ENCODE measurements around the gene ZMYND8. TPM values are rescaled to one million over a fixed set of nuclear protein-coding genes. Genes with fewer than 3 reads are reported as not detected.
A peak's percentile ranks its signal among the peaks of the same experiment; 100 is the strongest.
"Not testable (repeated sequence)": the region's sequence is repeated elsewhere in the genome, so short reads cannot be mapped to it uniquely, and the experiment has no call there.

Gene ZMYND8
- total RNA-seq, 2 donors from 2014 or later: 42.8 to 48.4 TPM

GRCh38 chr20:47263465-47264084, 92.9 kb downstream of the ZMYND8 start:
- ATAC-seq (no peak), DNase-seq (no peak)
- intact Hi-C loops (cut with DNase I, micrococcal nuclease): no loop called here

GRCh38 chr20:47263080-47263464, 93.4 kb downstream of the ZMYND8 start:
- no peak for DNase-seq
- no peak for ATAC-seq
- intact Hi-C loops (cut with DNase I, micrococcal nuclease): no loop called here

GRCh38 chr20:47262365-47263013, 94.0 kb downstream of the ZMYND8 start:
- intact Hi-C loops (cut with DNase I, micrococcal nuclease): no loop called here
- DNase-seq (no peak), ATAC-seq (no peak)

GRCh38 chr20:47262008-47262364, 94.5 kb downstream of the ZMYND8 start:
- DNase-seq (no peak), ATAC-seq (no peak)
- intact Hi-C loops (cut with DNase I, micrococcal nuclease): no loop called here

GRCh38 chr20:47261161-47261774, 95.2 kb downstream of the ZMYND8 start:
- intact Hi-C loops (cut with DNase I, micrococcal nuclease): not testable (repeated sequence)

GRCh38 chr20:47260540-47261126, 95.9 kb downstream of the ZMYND8 start:
- ATAC-seq; DNase-seq; intact Hi-C loops (cut with DNase I, micrococcal nuclease): not testable (repeated sequence)

More at GRCh38 chr20:47261161-47261774, 95.2 kb downstream of the ZMYND8 start:
- not testable (repeated sequence) for DNase-seq, ATAC-seq

- intact Hi-C loops (cut with DNase I, micrococcal nuclease): no loop called here
- ATAC-seq: no peak
- DNase-seq: no peak
These were observed 97.5 kb downstream of the ZMYND8 start for GRCh38 chr20:47258745-47259695.

- intact Hi-C loops (cut with DNase I, micrococcal nuclease): no loop called here
- no peak for ATAC-seq
- no peak for DNase-seq
These were observed 98.7 kb downstream of the ZMYND8 start for GRCh38 chr20:47257771-47258170.

- no peak for ATAC-seq
These were observed 99.2 kb downstream of the ZMYND8 start for GRCh38 chr20:47257256-47257655.

GRCh38 chr20:47256668-47257236, 99.7 kb downstream of the ZMYND8 start:
- no peak for ATAC-seq
- DNase-seq: no peak
- intact Hi-C loops (cut with DNase I, micrococcal nuclease): no loop called here

More at GRCh38 chr20:47257256-47257655, 99.2 kb downstream of the ZMYND8 start:
- intact Hi-C loops (cut with DNase I, micrococcal nuclease): no loop called here
- DNase-seq: no peak

- ATAC-seq (no peak), DNase-seq (no peak)
- intact Hi-C loops (cut with DNase I, micrococcal nuclease): no loop called here
These were observed 102.6 kb downstream of the ZMYND8 start for GRCh38 chr20:47253872-47254271.

- DNase-seq: no peak
- intact Hi-C loops (cut with DNase I, micrococcal nuclease): no loop called here
- peak; percentile 71 for ATAC-seq
These were observed 103.6 kb downstream of the ZMYND8 start for GRCh38 chr20:47252879-47253307.

GRCh38 chr20:47251154-47252020, 105.1 kb downstream of the ZMYND8 start:
- ATAC-seq (no peak), DNase-seq (peak in 1 of 2 donors; percentile 28)
- intact Hi-C loops (cut with DNase I, micrococcal nuclease): no loop called here

GRCh38 chr20:47250360-47250759, 106.1 kb downstream of the ZMYND8 start:
- ATAC-seq (no peak), DNase-seq (no peak)
- intact Hi-C loops (cut with DNase I, micrococcal nuclease): no loop called here

GRCh38 chr20:47249913-47250312, 106.6 kb downstream of the ZMYND8 start:
- ATAC-seq (no peak), DNase-seq (no peak)
- intact Hi-C loops (cut with DNase I, micrococcal nuclease): no loop called here

- no peak for ATAC-seq
- intact Hi-C loops (cut with DNase I, micrococcal nuclease): no loop called here
- DNase-seq: no peak
These were observed 108.0 kb downstream of the ZMYND8 start for GRCh38 chr20:47248448-47248966.

GRCh38 chr20:47247972-47248371, 108.5 kb downstream of the ZMYND8 start:
- DNase-seq (no peak), ATAC-seq (no peak)
- intact Hi-C loops (cut with DNase I, micrococcal nuclease): no loop called here
